OCI-M2 (cell line): ENCODE results near the gene RPL10A.

Source experiments
- DNase-seq: peaks from one replicate; lab custom pipeline; 2025; ENCODE audit not compliant: unreplicated experiment; lab: John Stamatoyannopoulos, UW

Gene RPL10A

DNA sequence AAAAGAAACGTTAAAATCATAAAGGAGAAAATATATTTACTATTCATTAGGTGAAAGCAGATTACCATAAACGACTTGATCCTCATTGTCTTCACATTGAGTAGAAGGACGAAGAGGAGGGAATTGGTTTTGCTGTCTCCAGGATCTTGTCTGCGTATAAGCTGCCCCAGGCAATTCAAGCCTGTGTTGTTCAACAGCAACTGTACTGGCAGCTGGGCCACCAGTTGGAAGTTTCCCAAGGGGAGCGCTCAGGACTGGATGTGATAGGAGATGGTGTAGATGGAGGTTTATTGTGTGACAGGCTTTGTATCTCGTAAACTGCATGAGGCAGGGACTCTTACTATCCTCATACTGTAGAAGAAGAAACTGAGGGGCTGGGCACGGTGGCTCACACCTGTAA, 20.0 kb upstream of the RPL10A start:
- no peak for DNase-seq

DNA sequence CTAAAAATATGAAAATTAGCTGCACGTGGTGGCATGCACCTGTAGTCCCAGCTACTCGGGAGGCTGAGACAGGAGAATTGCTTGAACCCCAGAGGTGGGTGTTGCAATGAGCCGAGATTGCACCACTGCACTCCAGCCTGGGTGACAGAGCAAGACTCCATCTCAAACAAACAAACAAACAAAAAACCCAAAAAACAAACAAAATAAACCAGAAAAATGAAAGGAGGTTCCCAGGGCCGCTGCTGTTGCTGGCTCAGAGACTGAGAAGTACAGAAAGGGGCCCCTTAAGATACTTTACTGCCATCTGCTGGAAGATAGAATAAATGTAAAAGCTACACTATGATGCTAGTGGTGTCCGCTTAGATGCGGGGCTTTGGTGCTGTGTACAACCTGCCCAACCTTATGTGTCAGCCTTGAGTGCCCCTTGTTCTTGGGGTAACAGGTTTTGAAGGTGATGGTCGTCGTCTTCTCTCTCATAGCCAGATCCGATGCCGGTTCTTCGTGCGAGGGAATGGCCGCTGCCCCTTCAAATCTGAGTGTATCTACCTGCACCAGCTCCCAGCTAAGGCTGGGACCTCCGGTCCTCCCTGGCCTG, 18.8 kb upstream of the RPL10A start:
- peak; percentile 46 for DNase-seq

DNA sequence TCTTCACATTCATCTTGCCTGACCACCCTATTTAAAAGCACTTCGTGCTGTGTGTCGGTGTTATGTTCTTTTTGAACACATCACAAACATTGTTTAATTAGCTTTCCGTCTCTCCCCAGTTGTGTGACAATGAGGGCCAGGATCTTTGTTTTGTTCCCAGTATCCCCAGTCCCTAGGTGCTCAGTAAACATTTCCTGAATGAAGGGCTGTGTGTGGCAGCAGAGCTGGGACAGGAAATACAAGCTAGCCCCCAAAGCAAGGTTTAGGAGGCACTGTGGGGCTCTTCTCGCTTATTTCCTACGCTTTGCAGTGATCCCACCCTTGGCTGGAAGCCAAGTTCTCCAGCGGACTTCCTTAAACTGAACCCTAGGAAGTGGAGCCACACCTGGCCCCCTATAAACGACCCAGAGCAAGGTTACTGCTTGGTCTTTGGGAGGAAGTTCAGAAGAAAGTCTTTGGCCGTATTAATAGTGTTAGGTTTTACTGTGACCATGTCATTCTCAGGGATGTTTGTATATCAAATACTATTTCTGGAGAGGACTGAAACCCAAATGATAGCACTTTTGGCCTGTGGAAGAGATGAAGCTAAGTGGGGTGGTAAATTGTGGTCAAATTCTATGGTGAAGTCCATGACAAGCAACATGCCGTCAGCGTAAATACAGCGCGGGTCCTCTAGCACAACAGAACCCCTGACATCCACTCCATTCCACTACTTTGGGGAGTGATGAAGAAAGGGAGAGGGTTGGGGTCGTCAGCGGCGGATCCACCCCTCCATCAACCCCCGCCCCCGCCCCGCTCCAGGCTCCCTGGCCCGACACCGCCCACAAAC, 16.6 kb upstream of the RPL10A start:
- DNase-seq, result no peak

DNA sequence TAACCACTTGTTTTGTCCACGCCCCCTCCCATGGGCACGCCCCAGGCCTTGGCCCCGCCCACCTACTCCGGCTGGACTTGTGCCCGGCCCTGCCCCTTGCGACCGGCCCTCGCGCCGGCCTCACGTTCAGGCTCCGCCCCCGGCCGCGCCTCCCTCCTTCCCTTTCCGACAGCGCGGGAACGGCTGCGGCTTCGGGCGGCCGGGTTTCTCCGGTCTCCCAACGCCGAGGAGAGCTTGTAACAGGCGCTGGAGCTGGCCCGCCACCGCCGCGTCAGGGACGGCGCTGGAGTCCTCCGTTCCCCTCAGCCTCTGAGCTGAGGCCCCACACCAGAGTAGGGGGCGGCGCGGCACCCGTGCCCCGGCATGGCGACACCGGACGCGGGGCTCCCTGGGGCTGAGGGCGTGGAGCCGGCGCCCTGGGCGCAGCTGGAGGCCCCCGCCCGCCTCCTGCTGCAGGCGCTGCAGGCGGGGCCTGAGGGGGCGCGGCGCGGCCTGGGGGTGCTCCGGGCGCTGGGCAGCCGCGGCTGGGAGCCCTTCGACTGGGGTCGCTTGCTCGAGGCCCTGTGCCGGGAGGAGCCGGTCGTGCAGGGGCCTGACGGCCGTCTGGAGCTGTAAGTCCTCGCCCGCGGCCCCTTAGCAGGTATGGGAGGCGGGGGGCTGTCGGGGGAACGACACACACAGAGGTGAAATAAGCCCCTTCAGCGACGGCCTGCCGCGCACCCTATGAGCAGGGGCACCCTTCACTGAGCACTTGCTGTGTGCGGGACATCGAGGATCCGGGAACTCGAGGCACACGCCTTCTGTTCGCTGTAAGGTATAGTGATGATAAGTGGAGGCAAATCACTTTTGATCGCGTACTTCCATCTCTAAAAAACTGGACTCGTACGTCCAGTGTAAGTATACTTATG, 15.8 kb upstream of the RPL10A start, which contains the start of gene FANCE:
Gene FANCE (plus strand): TSS at position 156 of the 908 bp plus-strand sequence. CDS start 208 bp downstream, at position 364.
- DNase-seq, result peak; percentile 75

DNA sequence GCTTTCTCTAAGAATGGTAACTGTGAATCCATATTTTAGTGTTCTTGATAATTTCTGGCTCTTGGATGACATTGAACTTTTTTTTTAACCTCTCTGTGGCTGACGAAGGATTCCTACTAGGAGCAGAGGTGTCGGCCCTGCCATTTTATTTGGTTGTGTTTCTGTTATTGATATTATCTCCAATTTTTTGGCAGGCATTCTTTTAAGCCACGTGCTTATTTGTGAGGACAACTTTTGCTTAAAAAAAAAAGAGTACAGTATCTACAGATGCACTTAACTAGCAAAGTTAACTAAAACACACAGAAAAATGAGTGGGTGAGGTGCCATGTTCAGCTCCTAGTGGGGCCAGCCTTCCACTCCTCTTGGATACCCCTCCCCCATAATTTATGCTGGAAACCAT, 15.0 kb upstream of the RPL10A start:
- DNase-seq, result no peak

DNA sequence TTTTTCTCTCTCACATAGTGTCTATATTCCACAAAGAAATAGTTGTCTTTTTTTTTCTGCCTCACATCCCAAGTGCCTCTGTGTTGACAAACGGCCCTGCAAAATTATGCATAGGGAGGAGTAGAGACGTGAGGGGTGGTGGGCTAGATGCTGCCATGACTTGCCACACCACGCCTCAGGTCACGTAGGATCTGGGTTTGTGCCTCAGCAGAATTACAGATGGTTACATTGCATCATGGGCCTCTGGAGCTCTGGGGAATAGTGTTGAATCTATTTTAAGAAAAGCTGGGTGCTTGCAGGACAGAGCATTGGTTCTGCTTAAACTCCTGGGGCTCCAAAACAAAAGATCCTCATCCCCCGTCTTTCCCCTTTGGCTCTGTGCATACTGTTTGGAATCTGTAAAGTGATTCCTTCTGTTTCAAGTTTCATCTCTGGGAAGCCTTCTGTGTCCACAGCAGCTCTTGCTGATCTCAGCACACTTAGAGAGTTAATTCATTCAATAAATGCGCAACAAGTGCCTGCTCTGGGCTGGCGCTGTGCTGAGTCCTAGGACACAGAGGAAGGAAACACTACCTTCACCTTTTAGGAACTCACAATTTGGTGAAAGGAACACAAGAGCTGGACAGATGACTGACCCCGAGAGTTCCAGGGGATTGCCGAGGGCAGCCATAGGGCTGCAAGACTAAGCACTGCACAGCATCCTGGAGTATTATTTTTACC, 13.7 kb upstream of the RPL10A start:
- no peak for DNase-seq

DNA sequence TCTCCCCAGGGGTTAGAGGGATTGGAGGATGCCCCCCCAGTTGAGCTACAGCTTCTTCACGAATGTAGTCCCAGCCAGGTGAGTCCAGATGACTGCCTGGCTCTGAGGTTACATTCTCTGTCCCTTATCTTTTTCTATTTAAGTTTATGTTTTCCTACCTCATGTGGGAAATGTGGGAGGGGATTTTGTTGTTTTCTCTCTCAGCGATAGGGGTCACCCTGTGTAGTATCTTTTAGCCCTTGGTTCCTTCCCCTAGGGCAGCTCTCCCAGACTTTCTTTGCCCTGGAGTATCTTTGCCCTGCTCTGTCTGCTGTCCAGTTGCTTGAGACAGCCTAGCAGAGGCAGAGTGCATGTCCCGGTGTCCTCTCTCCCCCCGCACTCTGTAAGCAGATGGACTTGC, 10.3 kb upstream of the RPL10A start:
- DNase-seq, result no peak

DNA sequence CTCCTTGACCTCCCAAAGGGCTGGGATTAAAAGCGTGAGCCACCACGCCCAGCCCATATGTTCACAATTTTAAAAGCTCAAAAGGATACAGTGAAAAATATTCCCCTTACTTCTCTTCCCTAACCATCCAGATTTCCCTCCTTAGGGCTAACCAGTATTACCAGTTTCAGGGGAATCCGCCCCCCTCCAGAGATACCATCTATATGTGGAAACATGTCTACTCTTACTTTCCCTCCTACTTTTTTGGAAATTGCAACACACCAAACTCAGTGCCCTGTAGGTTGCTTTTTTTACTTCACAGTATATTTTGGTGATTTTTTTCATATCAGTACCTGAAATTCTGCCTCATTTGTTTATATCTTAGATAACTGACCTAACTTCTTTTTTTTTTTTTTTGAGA, 6.9 kb upstream of the RPL10A start:
- no peak for DNase-seq

DNA sequence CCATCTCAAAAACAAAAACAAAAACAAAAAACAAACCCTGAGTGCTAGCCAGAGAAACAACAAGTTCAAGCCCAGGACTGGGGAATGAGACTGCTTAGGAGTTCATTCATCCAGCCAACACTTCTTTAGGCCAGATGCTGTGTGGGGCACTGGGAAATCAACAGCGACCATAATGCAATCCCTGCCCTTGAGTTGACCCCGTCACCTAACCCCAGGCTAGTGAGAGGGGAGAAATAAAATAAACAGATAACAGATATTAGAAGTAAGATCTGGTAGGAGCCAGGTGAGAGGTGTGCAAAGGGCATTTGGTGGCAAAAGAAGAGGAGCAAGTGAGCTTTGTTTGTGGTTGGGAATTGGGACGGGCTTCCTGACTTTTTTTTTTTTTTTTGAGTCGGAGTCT, 4.9 kb upstream of the RPL10A start:
- DNase-seq, result no peak

DNA sequence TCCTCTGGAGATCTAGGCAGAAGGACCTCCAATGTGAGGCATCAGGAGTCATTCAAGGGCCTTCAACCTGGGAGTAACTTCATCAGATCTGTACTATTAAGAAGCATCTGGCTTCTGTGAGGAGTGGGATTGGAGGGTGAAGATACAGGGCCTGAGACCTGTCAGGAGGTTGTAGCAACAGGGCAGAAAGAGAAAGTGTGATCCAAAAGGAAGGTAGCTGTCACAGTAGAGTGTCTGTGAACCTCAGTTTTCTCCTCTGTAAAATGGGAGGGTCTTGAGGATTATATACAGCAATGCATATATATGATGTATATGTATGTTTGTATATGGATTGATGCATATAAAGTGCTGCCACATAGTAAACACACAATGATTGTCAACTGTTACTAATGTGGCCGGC, 2.6 kb upstream of the RPL10A start:
- no peak for DNase-seq

DNA sequence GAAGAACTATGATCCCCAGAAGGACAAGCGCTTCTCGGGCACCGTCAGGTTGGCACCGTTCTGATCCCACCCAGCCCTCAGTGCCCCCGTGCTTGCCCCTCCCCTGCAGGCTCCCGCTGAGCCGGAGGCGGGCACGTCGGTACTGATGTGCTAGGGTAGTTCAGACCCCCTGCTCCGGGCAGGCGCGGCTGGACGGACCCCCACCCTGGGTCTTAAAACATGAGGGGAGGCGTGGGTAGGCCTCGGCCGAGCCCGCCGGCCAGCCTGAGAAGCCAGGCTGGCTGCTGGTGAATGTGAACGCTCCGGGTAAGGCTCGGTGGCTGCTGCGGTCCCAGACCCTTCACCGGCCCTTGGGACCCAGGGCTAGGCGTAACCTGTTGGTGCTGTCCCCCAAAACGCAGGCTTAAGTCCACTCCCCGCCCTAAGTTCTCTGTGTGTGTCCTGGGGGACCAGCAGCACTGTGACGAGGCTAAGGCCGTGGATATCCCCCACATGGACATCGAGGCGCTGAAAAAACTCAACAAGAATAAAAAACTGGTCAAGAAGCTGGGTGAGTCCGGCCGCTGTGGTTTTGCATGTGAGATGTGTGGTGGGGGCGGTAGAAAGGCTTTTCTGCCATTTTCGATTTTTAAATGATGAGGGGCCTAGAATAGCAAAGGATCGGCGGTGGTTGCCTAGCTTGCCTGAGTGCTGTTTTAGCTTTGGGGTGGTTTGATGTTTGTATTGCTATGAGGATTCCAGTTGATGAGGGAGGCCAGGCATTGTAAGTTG, 964 bp downstream of the RPL10A start:
- DNase-seq, result no peak

DNA sequence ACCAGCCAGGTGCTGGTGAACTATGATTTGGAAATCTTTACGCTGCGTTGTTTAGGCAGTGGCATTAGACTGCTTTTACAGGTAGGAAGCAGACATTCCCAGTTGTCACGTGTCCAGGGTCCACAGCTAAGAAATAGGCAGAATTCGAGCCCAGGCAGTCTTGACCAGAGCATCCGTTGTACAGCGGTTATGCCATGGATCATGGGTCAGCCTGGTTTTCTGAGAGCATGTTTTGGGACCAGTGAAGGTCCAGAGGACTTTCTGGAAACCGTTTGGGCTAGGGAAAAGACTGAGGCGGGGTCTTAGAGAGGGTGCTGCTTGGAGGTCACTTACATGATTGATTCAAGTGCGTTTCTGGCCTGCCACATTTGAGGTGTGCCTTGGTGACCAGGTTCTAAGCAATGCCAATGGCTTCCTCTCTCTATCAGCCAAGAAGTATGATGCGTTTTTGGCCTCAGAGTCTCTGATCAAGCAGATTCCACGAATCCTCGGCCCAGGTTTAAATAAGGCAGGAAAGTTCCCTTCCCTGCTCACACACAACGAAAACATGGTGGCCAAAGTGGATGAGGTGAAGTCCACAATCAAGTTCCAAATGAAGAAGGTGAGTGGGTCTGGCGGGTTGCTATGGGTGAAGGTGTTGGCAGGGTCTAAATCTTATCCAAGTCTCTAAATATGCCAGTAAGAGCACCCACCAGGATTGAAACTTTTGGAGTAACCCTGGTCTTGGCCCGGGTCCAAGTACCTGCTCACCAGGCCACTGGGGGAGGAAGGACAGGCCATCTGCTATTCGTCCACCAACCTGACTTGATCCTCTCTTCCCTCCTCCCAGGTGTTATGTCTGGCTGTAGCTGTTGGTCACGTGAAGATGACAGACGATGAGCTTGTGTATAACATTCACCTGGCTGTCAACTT, 1.8 kb downstream of the RPL10A start:
- DNase-seq, result no peak

DNA sequence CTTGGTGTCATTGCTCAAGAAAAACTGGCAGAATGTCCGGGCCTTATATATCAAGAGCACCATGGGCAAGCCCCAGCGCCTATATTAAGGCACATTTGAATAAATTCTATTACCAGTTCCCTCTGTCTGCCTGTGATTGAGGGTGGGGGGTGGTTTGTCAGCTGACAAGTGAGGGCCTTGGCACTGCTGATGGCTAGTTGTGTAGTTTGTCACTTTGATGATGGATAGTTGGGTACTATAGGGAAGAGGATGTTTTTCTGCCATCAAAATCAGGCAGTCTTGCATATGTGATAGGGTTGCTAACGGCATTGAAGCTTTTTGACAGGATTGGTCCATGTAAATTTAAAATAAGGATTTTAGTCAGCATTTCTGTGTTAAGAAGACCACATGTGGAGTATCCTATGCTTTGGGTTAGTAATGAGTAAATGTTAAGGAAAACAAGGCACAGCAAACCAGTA, 2.5 kb downstream of the RPL10A start:
- DNase-seq, result no peak

DNA sequence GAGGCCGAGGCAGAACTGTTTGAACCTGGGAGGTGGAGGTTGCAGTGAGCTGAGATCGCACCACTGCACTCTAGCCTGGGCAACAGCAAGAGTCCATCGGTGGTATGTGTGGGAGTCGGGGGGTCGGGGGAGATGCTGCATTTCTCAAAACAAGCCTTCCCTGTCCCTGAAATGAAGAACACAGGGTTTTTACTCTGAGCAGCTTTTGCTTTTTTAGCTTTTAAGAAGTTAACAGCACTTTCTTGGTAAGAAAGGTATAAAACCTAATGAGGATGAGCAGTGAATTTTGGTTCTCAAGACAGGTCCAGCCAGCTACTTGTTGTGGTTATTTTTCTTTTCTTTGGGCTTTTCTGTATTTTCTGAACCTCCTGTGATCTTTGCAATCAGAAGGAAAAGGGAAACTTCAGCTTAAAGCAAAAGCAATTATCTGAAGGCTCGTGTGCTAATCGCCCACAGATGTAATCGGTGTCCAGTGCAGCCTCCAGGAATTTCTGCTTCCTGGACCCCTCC, 3.7 kb downstream of the RPL10A start:
- no peak for DNase-seq

DNA sequence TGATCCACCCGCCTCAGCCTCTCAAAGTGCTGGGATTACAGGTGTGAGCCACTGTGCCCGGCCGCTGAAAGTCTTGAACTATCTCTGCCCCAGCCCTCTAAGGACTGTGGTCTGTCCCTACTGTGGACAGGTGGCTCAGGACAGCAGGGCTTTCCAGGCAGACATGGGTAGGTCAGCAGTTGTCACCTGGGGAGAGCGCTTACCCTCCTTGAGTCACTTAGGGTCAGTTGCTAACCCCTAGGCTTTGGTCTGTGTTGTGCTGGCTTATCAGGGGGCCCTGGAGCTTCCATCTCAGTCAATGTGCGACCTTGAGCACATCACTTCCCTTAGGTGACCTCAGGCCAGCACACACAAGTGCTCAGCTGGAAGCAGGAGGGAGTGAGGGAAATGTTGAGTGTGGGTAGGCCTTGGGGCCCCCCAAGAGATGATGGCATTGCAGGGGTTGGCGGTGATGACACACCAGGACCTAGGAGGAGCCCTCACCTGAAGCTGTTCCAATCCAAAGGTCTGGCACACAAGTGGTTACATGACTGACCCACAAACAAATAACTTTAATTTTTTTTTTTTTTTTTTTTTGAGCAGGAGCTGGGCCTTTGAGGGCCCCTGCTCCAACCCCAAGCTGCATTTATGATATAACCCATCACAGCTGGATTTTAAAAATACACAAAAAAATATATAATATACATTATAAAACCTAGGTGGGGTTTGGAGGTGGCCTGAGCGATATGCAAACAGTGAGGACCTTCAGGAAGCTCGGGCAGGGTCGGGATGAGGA, 5.1 kb downstream of the RPL10A start:
- no peak for DNase-seq

DNA sequence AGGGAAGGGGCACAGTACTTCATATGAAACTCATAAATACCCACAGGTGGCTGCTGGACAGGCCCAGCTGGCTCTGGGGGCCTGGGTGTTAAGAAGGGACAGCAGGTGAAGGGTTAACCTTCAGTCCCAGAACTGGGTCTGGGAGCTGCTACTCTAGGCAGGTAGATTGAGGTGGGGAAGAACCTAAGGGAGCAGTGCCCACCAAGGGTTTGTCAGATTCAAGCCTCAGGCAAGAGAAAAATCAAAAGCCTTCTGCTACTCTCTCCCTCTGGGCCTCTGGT, 5.6 kb downstream of the RPL10A start:
- no peak for DNase-seq

DNA sequence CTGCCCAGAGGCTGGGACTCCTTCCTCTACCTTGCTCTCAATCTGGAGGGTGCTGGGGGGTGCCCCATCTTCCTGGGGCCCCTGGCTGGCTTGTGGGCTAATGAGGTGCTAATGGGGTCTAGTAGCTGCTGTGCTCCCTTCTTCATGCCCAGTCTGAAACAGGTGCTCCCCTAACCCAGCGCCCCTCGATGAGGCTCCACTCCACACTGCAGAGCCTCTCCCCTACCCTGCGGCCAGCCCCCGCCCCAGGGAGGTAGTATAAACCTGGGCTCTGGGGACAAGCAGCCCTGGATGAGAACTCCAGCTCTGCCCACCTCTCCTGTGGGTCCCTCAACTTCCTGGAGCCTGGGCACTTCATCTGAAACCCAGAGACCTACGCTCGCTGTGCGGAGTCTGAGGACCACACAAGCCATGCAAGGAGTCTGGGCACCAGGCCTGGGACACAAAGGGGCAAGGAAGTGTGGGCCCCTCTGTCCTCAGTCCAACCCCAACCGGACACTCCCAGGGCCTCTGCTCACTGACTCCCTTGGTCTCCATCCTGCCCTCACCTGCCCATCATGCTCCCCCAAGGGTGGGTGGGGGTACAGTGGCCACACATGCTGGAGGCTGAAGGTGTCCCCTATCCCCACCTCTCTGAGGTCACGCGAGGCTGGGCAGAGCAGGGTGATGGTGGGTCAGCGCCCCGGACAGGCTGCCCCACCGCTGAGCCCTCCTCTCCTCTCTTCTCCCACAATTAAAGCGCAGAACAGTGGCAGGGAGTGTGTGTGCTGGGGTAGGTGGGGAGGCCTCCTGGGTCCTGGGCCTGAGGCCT, 6.1 kb downstream of the RPL10A start:
- no peak for DNase-seq
